Measurements from ENCODE around the gene ELN. TPM values are rescaled to one million over a fixed set of nuclear protein-coding genes. Genes with fewer than 3 reads are reported as not detected.

Gene ELN
- polyA plus RNA-seq, 1 donor = 54.4 TPM

GRCh38 chr7:74012842-74013249, 15.1 kb upstream of the ELN start:
- DNase-seq = no peak
- WGBS (ENCODE audit: insufficient coverage, low lambda C conversion rate) = no CpG with 5 or more reads among the region's 13 CpGs
- H3K27ac ChIP-seq (ENCODE audit: low read length) = no peak overlapping the region

GRCh38 chr7:74013539-74014272, 14.3 kb upstream of the ELN start:
- no peaks in the 10 kb centered on the region for H3K36me3 ChIP-seq (ENCODE audit: control insufficient read depth, insufficient read depth, low read length)
- no peak overlapping the region for H3K4me3 ChIP-seq (ENCODE audit: low read length)
- H3K4me1 ChIP-seq (ENCODE audit: control insufficient read depth, insufficient read depth, low read length) = no peaks in the 10 kb centered on the region
- no peak overlapping the region for H3K27ac ChIP-seq (ENCODE audit: low read length)
- DNase-seq = no peak
- no CpG with 5 or more reads among the region's 16 CpGs for WGBS (ENCODE audit: insufficient coverage, low lambda C conversion rate)
- H3K27me3 ChIP-seq (ENCODE audit: control insufficient read depth, insufficient read depth, low read length) = no peaks in the 10 kb centered on the region
- H3K9me3 ChIP-seq (ENCODE audit: control insufficient read depth, low read depth, low read length) = no peaks in the 10 kb centered on the region

More at GRCh38 chr7:74012842-74013249, 15.1 kb upstream of the ELN start:
- H3K36me3 ChIP-seq (ENCODE audit: control insufficient read depth, insufficient read depth, low read length) = no peaks in the 10 kb centered on the region
- H3K27me3 ChIP-seq (ENCODE audit: control insufficient read depth, insufficient read depth, low read length) = no peaks in the 10 kb centered on the region
- no peak overlapping the region for H3K4me3 ChIP-seq (ENCODE audit: low read length)
- H3K9me3 ChIP-seq (ENCODE audit: control insufficient read depth, low read depth, low read length) = no peaks in the 10 kb centered on the region
- H3K4me1 ChIP-seq (ENCODE audit: control insufficient read depth, insufficient read depth, low read length) = no peaks in the 10 kb centered on the region

GRCh38 chr7:74014931-74015330, 13.0 kb upstream of the ELN start:
- DNase-seq = no peak
- no peaks in the 10 kb centered on the region for H3K9me3 ChIP-seq (ENCODE audit: control insufficient read depth, low read depth, low read length)
- no peaks in the 10 kb centered on the region for H3K27me3 ChIP-seq (ENCODE audit: control insufficient read depth, insufficient read depth, low read length)
- H3K4me1 ChIP-seq (ENCODE audit: control insufficient read depth, insufficient read depth, low read length) = no peaks in the 10 kb centered on the region
- no peaks in the 10 kb centered on the region for H3K36me3 ChIP-seq (ENCODE audit: control insufficient read depth, insufficient read depth, low read length)
- H3K4me3 ChIP-seq (ENCODE audit: low read length) = no peak overlapping the region
- no peak overlapping the region for H3K27ac ChIP-seq (ENCODE audit: low read length)
- no CpG with 5 or more reads among the region's 6 CpGs for WGBS (ENCODE audit: insufficient coverage, low lambda C conversion rate)

- Histone ChIP-seq H3K36me3 (ENCODE audit: control insufficient read depth, insufficient read depth, low read length) (no peaks in the 10 kb centered on the region), H3K9me3 (ENCODE audit: control insufficient read depth, low read depth, low read length) (no peaks in the 10 kb centered on the region), H3K4me3 (ENCODE audit: low read length) (no peak overlapping the region), H3K27ac (ENCODE audit: low read length) (no peak overlapping the region), H3K27me3 (ENCODE audit: control insufficient read depth, insufficient read depth, low read length) (no peaks in the 10 kb centered on the region), H3K4me1 (ENCODE audit: control insufficient read depth, insufficient read depth, low read length) (no peaks in the 10 kb centered on the region)
- DNase-seq = no peak
- WGBS (ENCODE audit: insufficient coverage, low lambda C conversion rate) = 100% methylated on average over 2 of the region's 4 CpGs
Observed at GRCh38 chr7:74015670-74016069, 12.3 kb upstream of the ELN start.

- peaks cover 9% of the 10 kb centered on the region for H3K27me3 ChIP-seq (ENCODE audit: control insufficient read depth, insufficient read depth, low read length)
- no peaks in the 10 kb centered on the region for H3K36me3 ChIP-seq (ENCODE audit: control insufficient read depth, insufficient read depth, low read length)
- H3K27ac ChIP-seq (ENCODE audit: low read length) = no peak overlapping the region
- H3K9me3 ChIP-seq (ENCODE audit: control insufficient read depth, low read depth, low read length) = no peaks in the 10 kb centered on the region
- DNase-seq = no peak
- no peaks in the 10 kb centered on the region for H3K4me1 ChIP-seq (ENCODE audit: control insufficient read depth, insufficient read depth, low read length)
- H3K4me3 ChIP-seq (ENCODE audit: low read length) = no peak overlapping the region
- no CpG with 5 or more reads among the region's 6 CpGs for WGBS (ENCODE audit: insufficient coverage, low lambda C conversion rate)
Observed at GRCh38 chr7:74017125-74017524, 10.8 kb upstream of the ELN start.

- H3K36me3 ChIP-seq (ENCODE audit: control insufficient read depth, insufficient read depth, low read length) = no peaks in the 10 kb centered on the region
- no CpG with 5 or more reads among the region's 10 CpGs for WGBS (ENCODE audit: insufficient coverage, low lambda C conversion rate)
- H3K4me1 ChIP-seq (ENCODE audit: control insufficient read depth, insufficient read depth, low read length) = no peaks in the 10 kb centered on the region
- H3K27me3 ChIP-seq (ENCODE audit: control insufficient read depth, insufficient read depth, low read length) = peaks cover 17% of the 10 kb centered on the region
- no peak for DNase-seq
- H3K4me3 ChIP-seq (ENCODE audit: low read length) = no peak overlapping the region
- no peaks in the 10 kb centered on the region for H3K9me3 ChIP-seq (ENCODE audit: control insufficient read depth, low read depth, low read length)
- H3K27ac ChIP-seq (ENCODE audit: low read length) = no peak overlapping the region
Observed at GRCh38 chr7:74018246-74018895, 9.6 kb upstream of the ELN start.

GRCh38 chr7:74019149-74019548, 8.8 kb upstream of the ELN start:
- H3K4me3 ChIP-seq (ENCODE audit: low read length) = no peak overlapping the region
- no peak overlapping the region for H3K27ac ChIP-seq (ENCODE audit: low read length)
- peaks cover 21% of the 10 kb centered on the region for H3K27me3 ChIP-seq (ENCODE audit: control insufficient read depth, insufficient read depth, low read length)
- no peaks in the 10 kb centered on the region for H3K36me3 ChIP-seq (ENCODE audit: control insufficient read depth, insufficient read depth, low read length)
- no CpG with 5 or more reads among the region's 5 CpGs for WGBS (ENCODE audit: insufficient coverage, low lambda C conversion rate)
- no peaks in the 10 kb centered on the region for H3K4me1 ChIP-seq (ENCODE audit: control insufficient read depth, insufficient read depth, low read length)
- no peaks in the 10 kb centered on the region for H3K9me3 ChIP-seq (ENCODE audit: control insufficient read depth, low read depth, low read length)
- no peak for DNase-seq

GRCh38 chr7:74020390-74020789, 7.6 kb upstream of the ELN start:
- no peak overlapping the region for H3K27ac ChIP-seq (ENCODE audit: low read length)
- DNase-seq = no peak
- no peaks in the 10 kb centered on the region for H3K9me3 ChIP-seq (ENCODE audit: control insufficient read depth, low read depth, low read length)
- H3K36me3 ChIP-seq (ENCODE audit: control insufficient read depth, insufficient read depth, low read length) = no peaks in the 10 kb centered on the region
- no peaks in the 10 kb centered on the region for H3K4me1 ChIP-seq (ENCODE audit: control insufficient read depth, insufficient read depth, low read length)
- H3K4me3 ChIP-seq (ENCODE audit: low read length) = no peak overlapping the region
- peaks cover 21% of the 10 kb centered on the region for H3K27me3 ChIP-seq (ENCODE audit: control insufficient read depth, insufficient read depth, low read length)
- no CpG with 5 or more reads among the region's 9 CpGs for WGBS (ENCODE audit: insufficient coverage, low lambda C conversion rate)

GRCh38 chr7:74021546-74022320, 6.2 kb upstream of the ELN start:
- Histone ChIP-seq H3K9me3 (ENCODE audit: control insufficient read depth, low read depth, low read length) (no peaks in the 10 kb centered on the region), H3K4me3 (ENCODE audit: low read length) (no peak overlapping the region), H3K27ac (ENCODE audit: low read length) (no peak overlapping the region), H3K36me3 (ENCODE audit: control insufficient read depth, insufficient read depth, low read length) (no peaks in the 10 kb centered on the region), H3K4me1 (ENCODE audit: control insufficient read depth, insufficient read depth, low read length) (no peaks in the 10 kb centered on the region), H3K27me3 (ENCODE audit: control insufficient read depth, insufficient read depth, low read length) (peaks cover 29% of the 10 kb centered on the region)
- no CpG with 5 or more reads among the region's 26 CpGs for WGBS (ENCODE audit: insufficient coverage, low lambda C conversion rate)
- no peak for DNase-seq

GRCh38 chr7:74022507-74022906, 5.5 kb upstream of the ELN start:
- Histone ChIP-seq H3K36me3 (ENCODE audit: control insufficient read depth, insufficient read depth, low read length) (no peaks in the 10 kb centered on the region), H3K27ac (ENCODE audit: low read length) (no peak overlapping the region), H3K9me3 (ENCODE audit: control insufficient read depth, low read depth, low read length) (no peaks in the 10 kb centered on the region), H3K4me1 (ENCODE audit: control insufficient read depth, insufficient read depth, low read length) (no peaks in the 10 kb centered on the region), H3K4me3 (ENCODE audit: low read length) (no peak overlapping the region), H3K27me3 (ENCODE audit: control insufficient read depth, insufficient read depth, low read length) (peaks cover 29% of the 10 kb centered on the region)
- no peak for DNase-seq
- no CpG with 5 or more reads among the region's 7 CpGs for WGBS (ENCODE audit: insufficient coverage, low lambda C conversion rate)
